CD4-positive, alpha-beta T cell treated with Interleukin-6 at 100 ng/mL for 8 hours (primary cell): ENCODE data around the gene IER3.
A peak's percentile ranks its signal among the peaks of the same experiment; 100 is the strongest.

Source experiments
- DNase-seq: peaks from one replicate; pipeline ENCODE4 v3.0.0-alpha.2; 2020; ENCODE audit warnings: mixed read lengths, low spot score

Gene IER3

GRCh38 chr6:30747902-30748769 lies 3.8 kb upstream of the IER3 start:
- no peak for DNase-seq

GRCh38 chr6:30747300-30747687 lies 2.9 kb upstream of the IER3 start:
- DNase-seq, result no peak

- peak; percentile 21 for DNase-seq
Measured at GRCh38 chr6:30743099-30744053, 971 bp downstream of the IER3 start.

- DNase-seq, result peak; percentile 82
Measured at GRCh38 chr6:30742316-30743098, 1.8 kb downstream of the IER3 start, which contains the start of gene FLOT1. FLOT1 (minus strand) TSS chr6:30742687; CDS start chr6:30742189, 498 bp downstream.

- no peak for DNase-seq
Measured at GRCh38 chr6:30741789-30742315, 2.5 kb downstream of the IER3 start.

GRCh38 chr6:30741063-30741779 lies 3.1 kb downstream of the IER3 start:
- DNase-seq, result no peak

GRCh38 chr6:30740540-30740870 lies 3.8 kb downstream of the IER3 start:
- DNase-seq, result no peak

- DNase-seq, result no peak
Measured at GRCh38 chr6:30738532-30738931, 5.8 kb downstream of the IER3 start.

- DNase-seq, result no peak
Measured at GRCh38 chr6:30735668-30736314, 8.6 kb downstream of the IER3 start.

- DNase-seq, result no peak
Measured at GRCh38 chr6:30732237-30732943, 12.0 kb downstream of the IER3 start.

- DNase-seq, result peak; percentile 89
Measured at GRCh38 chr6:30730601-30731435, 13.5 kb downstream of the IER3 start.

GRCh38 chr6:30727920-30728553 lies 16.3 kb downstream of the IER3 start:
- DNase-seq, result no peak

- no peak for DNase-seq
Measured at GRCh38 chr6:30726506-30727413, 17.6 kb downstream of the IER3 start.

- no peak for DNase-seq
Measured at GRCh38 chr6:30725713-30726505, 18.4 kb downstream of the IER3 start.

- DNase-seq, result no peak
Measured at GRCh38 chr6:30724906-30725667, 19.3 kb downstream of the IER3 start.
